NCI-H446 (cell line): ENCODE results near the gene IL36A.

Experiments used
- DNase-seq, 2 experiments: peaks; one replicate each; lab custom pipeline; 2025; lab: John Stamatoyannopoulos, UW

The IL36A gene

GRCh38 chr2:113050921-113051895, 45.9 kb downstream of the IL36A start:
- no peak for DNase-seq

GRCh38 chr2:113052396-113052917, 47.2 kb downstream of the IL36A start, which contains the start of gene IL36B:
Gene IL36B, minus strand, starts transcription at chr2:113052867.
- DNase-seq: no peak

- DNase-seq: no peak
Observed at GRCh38 chr2:113053666-113054065, 48.4 kb downstream of the IL36A start.

- DNase-seq: no peak
Observed at GRCh38 chr2:113054066-113054465, 48.8 kb downstream of the IL36A start.

- DNase-seq: no peak
Observed at GRCh38 chr2:113056521-113056920, 51.3 kb downstream of the IL36A start.

- DNase-seq: no peak
Observed at GRCh38 chr2:113057117-113057516, 51.9 kb downstream of the IL36A start.
